ENCODE data around the gene VGLL4.

- no peak for TF ChIP-seq CTCF (IDR thresholded peaks at IDR 0.05; ENCODE audit: insufficient read depth, low read length)
- no peak for TF ChIP-seq POLR2AphosphoS5 (IDR thresholded peaks at IDR 0.05; ENCODE audit: low read depth)
These were observed 40.1 kb downstream of the VGLL4 start for GRCh38 chr3:11603628-11604027.

Measured in HL-60 (cell line).